ENCODE measurements around the gene DPP4.

GRCh38 chr2:162062559-162062958 is 11.5 kb downstream of the DPP4 start:
- TF ChIP-seq, protein P1, sequence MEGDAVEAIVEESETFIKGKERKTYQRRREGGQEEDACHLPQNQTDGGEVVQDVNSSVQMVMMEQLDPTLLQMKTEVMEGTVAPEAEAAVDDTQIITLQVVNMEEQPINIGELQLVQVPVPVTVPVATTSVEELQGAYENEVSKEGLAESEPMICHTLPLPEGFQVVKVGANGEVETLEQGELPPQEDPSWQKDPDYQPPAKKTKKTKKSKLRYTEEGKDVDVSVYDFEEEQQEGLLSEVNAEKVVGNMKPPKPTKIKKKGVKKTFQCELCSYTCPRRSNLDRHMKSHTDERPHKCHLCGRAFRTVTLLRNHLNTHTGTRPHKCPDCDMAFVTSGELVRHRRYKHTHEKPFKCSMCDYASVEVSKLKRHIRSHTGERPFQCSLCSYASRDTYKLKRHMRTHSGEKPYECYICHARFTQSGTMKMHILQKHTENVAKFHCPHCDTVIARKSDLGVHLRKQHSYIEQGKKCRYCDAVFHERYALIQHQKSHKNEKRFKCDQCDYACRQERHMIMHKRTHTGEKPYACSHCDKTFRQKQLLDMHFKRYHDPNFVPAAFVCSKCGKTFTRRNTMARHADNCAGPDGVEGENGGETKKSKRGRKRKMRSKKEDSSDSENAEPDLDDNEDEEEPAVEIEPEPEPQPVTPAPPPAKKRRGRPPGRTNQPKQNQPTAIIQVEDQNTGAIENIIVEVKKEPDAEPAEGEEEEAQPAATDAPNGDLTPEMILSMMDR (IDR thresholded peaks at IDR 0.05; ENCODE audit: poor library complexity, severe bottlenecking), result no peak
- TF ChIP-seq TAF1 (IDR thresholded peaks at IDR 0.05; ENCODE audit: low read depth) (no peak), RAD21 (conservative IDR thresholded peaks at IDR 0.05) (no peak), EP300 (conservative IDR thresholded peaks at IDR 0.05; ENCODE audit: poor library complexity, severe bottlenecking) (no peak)

Data from neural cell (in vitro differentiated cells).